GM12878 (cell line): ENCODE results near the gene FFAR3. TPM values are rescaled to one million over a fixed set of nuclear protein-coding genes. Genes with fewer than 3 reads are reported as not detected.

Source experiments
- ASH2L ChIP-seq: fragments of 300-600, 200-600 bp; sonication (generic); IDR thresholded peaks from 2 replicates; pipeline ENCODE4 v1.6.1; 2017; ENCODE audit warnings: low read depth, mild to moderate bottlenecking, borderline replicate concordance
- IKZF2 ChIP-seq, 2 experiments: fragments of 450-650 bp; IDR thresholded peaks; 2 replicates each; pipeline ENCODE4 v1.6.1; 2017; ENCODE audit warnings: mild to moderate bottlenecking in 2 of 2, moderate library complexity in 2 of 2
- JUND ChIP-seq: IDR thresholded peaks from 2 replicates; pipeline ENCODE4 v1.6.1; 2012; ENCODE audit warnings: low read depth, mild to moderate bottlenecking, low read length, improper control_type of control experiment, moderate library complexity
- KAT2A ChIP-seq: conservative IDR thresholded peaks from 2 replicates; pipeline ENCODE4 v1.6.1; 2011; ENCODE audit warnings: low read depth, low read length; ENCODE audit not compliant: control insufficient read depth
- MXI1 ChIP-seq: fragments of 150-350 bp; IDR thresholded peaks from 2 replicates; pipeline ENCODE4 v1.6.1; 2011; ENCODE audit warnings: low read depth, mild to moderate bottlenecking, inconsistent platforms, low read length, improper control_type of control experiment
- NFXL1 ChIP-seq: fragments of 450-650 bp; IDR thresholded peaks from 2 replicates; pipeline ENCODE4 v1.6.1; 2017; ENCODE audit warnings: antibody characterized with exemption, mild to moderate bottlenecking, borderline replicate concordance
- POLR2AphosphoS2 ChIP-seq: IDR thresholded peaks from 2 replicates; pipeline ENCODE4 v1.6.1; 2011; ENCODE audit warnings: low read depth, mild to moderate bottlenecking, low read length, improper control_type of control experiment, moderate library complexity
- POLR2AphosphoS5 ChIP-seq: IDR thresholded peaks from 2 replicates; pipeline ENCODE4 v1.6.1; 2011; ENCODE audit warnings: mild to moderate bottlenecking, low read length, inconsistent platforms
- SRF ChIP-seq, 2 experiments: IDR thresholded peaks; 2 replicates each; pipeline ENCODE4 v1.6.1; 2011; ENCODE audit warnings: low read depth in 2 of 2, low read length in 2 of 2, mild to moderate bottlenecking in 1 of 2, moderate library complexity in 1 of 2
- ZNF592 ChIP-seq: fragments of 450-650 bp; IDR thresholded peaks from 2 replicates; pipeline ENCODE4 v1.6.1; 2017; ENCODE audit warnings: mild to moderate bottlenecking, moderate library complexity
- polyA plus RNA-seq, 11 experiments: library from polyadenylated mRNA; depleted of rRNA in 4 of 11; unstranded in 6 of 11; stranded (reverse) in 5 of 11; fragments of >200 nt; fragmentation: Nextera tagmentation in 4 of 11; fragmentation: Illumina TruSeq in 1 of 11; extraction: Ambion mirVana in 4 of 11; extraction: Trizol in 1 of 11; gene quantifications; 1 replicate in 1 of 11; 2 replicates in 10 of 11; pipeline versions ENCODE4 v1.2.1 to v1.2.3, GENCODE V29; 2011 to 2016; ENCODE audit warnings: inconsistent platforms in 2 of 11, missing spikeins in 2 of 11, low read depth in 1 of 11
- total RNA-seq, 4 experiments: library from RNA; depleted of rRNA in 3 of 4; stranded (reverse); fragments of >200 nt in 3 of 4; fragmentation: Illumina TruSeq in 1 of 4; extraction: Trizol in 1 of 4; gene quantifications; 2 replicates each; pipeline versions ENCODE4 v1.2.1 to v1.2.3, GENCODE V29; 2013 to 2021
- TF ChIP-seq, protein P1 (sequence below): fragments of 450-650 bp; IDR thresholded peaks from 2 replicates; pipeline ENCODE4 v1.6.1; 2018; ENCODE audit warnings: borderline replicate concordance, mild to moderate bottlenecking; ENCODE audit not compliant: partially characterized antibody
- TF ChIP-seq, protein P2 (sequence below): fragments of 450-650 bp; IDR thresholded peaks from 2 replicates; pipeline ENCODE4 v1.6.1; 2017; ENCODE audit warnings: mild to moderate bottlenecking
- TF ChIP-seq, protein P3 (sequence below): fragments of 450-650 bp; IDR thresholded peaks from 2 replicates; pipeline ENCODE4 v1.6.1; 2014; ENCODE audit warnings: mild to moderate bottlenecking
- TF ChIP-seq, protein P4 (sequence below): fragments of 450-650 bp; IDR thresholded peaks from 2 replicates; pipeline ENCODE4 v1.6.1; 2017; ENCODE audit warnings: low read depth, mild to moderate bottlenecking, moderate library complexity

Gene FFAR3
- total and polyA plus RNA-seq, 10 of the 15 experiments (the other 5 are each of a cell fraction or from before 2014, with no cell fraction given), result 0.15 to 0.18 TPM; not detected in 8

DNA sequence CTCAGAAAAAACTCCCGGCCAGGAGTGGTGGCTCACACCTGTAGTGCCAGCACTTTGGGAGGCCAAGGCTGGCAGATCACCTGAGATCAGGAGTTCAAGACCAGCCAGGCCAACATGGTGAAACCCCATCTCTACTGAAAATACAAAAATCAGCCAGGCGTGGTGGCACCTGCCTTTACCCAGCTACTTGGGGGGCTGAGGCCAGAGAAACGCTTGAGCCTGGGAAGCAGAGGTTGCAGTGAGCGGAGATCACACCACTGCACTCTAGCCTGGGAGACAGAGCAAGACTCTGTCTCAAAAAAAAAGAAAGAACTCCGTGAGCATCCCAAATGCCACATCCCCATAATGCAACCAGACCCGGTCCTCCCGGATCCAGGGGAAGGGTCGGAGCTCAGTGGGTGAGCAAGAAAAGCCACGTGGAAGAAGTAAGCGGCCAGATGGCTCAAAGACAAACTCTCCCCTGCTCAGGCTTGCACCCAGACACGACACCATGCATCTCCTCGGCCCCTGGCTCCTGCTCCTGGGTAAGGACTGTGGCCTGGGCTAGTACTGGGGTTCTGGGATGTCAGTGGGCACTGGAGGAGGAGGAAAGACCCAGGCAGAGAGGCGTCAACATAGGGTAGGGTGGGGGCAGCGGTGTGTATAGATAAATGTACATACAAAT lies 26.6 kb upstream of the FFAR3 start (continued):
- TF ChIP-seq ZNF592 (no peak), IKZF2 (IDR thresholded peaks at IDR 0.05) (no peak), JUND (no peak), NFXL1 (no peak), MXI1 (no peak), POLR2AphosphoS5 (peak; percentile 47; the same call in 1 of the 2 replicates), ASH2L (no peak), POLR2AphosphoS2 (0 out of 2 replicates have a peak, but pooled peaks have one; percentile 21), KAT2A (no peak), SRF (IDR thresholded peaks at IDR 0.05; ENCODE audit: low read depth in 2 of 2, low read length in 2 of 2) (no peak)
- TF ChIP-seq, protein P1, sequence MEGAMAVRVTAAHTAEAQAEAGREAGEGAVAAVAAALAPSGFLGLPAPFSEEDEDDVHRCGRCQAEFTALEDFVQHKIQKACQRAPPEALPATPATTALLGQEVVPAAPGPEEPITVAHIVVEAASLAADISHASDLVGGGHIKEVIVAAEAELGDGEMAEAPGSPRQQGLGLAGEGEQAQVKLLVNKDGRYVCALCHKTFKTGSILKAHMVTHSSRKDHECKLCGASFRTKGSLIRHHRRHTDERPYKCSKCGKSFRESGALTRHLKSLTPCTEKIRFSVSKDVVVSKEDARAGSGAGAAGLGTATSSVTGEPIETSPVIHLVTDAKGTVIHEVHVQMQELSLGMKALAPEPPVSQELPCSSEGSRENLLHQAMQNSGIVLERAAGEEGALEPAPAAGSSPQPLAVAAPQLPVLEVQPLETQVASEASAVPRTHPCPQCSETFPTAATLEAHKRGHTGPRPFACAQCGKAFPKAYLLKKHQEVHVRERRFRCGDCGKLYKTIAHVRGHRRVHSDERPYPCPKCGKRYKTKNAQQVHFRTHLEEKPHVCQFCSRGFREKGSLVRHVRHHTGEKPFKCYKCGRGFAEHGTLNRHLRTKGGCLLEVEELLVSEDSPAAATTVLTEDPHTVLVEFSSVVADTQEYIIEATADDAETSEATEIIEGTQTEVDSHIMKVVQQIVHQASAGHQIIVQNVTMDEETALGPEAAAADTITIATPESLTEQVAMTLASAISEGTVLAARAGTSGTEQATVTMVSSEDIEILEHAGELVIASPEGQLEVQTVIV, result no peak
- TF ChIP-seq, protein P2, sequence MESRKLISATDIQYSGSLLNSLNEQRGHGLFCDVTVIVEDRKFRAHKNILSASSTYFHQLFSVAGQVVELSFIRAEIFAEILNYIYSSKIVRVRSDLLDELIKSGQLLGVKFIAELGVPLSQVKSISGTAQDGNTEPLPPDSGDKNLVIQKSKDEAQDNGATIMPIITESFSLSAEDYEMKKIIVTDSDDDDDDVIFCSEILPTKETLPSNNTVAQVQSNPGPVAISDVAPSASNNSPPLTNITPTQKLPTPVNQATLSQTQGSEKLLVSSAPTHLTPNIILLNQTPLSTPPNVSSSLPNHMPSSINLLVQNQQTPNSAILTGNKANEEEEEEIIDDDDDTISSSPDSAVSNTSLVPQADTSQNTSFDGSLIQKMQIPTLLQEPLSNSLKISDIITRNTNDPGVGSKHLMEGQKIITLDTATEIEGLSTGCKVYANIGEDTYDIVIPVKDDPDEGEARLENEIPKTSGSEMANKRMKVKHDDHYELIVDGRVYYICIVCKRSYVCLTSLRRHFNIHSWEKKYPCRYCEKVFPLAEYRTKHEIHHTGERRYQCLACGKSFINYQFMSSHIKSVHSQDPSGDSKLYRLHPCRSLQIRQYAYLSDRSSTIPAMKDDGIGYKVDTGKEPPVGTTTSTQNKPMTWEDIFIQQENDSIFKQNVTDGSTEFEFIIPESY, result no peak
- TF ChIP-seq, protein P3, sequence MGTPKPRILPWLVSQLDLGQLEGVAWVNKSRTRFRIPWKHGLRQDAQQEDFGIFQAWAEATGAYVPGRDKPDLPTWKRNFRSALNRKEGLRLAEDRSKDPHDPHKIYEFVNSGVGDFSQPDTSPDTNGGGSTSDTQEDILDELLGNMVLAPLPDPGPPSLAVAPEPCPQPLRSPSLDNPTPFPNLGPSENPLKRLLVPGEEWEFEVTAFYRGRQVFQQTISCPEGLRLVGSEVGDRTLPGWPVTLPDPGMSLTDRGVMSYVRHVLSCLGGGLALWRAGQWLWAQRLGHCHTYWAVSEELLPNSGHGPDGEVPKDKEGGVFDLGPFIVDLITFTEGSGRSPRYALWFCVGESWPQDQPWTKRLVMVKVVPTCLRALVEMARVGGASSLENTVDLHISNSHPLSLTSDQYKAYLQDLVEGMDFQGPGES, result no peak
- TF ChIP-seq, protein P4, sequence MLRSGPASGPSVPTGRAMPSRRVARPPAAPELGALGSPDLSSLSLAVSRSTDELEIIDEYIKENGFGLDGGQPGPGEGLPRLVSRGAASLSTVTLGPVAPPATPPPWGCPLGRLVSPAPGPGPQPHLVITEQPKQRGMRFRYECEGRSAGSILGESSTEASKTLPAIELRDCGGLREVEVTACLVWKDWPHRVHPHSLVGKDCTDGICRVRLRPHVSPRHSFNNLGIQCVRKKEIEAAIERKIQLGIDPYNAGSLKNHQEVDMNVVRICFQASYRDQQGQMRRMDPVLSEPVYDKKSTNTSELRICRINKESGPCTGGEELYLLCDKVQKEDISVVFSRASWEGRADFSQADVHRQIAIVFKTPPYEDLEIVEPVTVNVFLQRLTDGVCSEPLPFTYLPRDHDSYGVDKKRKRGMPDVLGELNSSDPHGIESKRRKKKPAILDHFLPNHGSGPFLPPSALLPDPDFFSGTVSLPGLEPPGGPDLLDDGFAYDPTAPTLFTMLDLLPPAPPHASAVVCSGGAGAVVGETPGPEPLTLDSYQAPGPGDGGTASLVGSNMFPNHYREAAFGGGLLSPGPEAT, result 0 out of 2 replicates have a peak, but pooled peaks have one; percentile 38
